ENCODE measurements around the gene PRAC1.

PRAC1 gene

GRCh38 chr17:48753794-48754499 is 31.6 kb upstream of the PRAC1 start:
- Mint-ChIP-seq H3K9me3 (no peaks in the 10 kb centered on the region), H3K4me3 (no peak overlapping the region), H3K4me1 (peaks cover 29% of the 10 kb centered on the region), H3K27me3 (ENCODE audit: low read depth, poor library complexity) (peaks cover 100% of the 10 kb centered on the region), H3K27ac (no peak overlapping the region), H3K36me3 (ENCODE audit: low read depth) (no peaks in the 10 kb centered on the region)
- DNase-seq: no peak
- no peak for TF ChIP-seq CTCF (IDR thresholded peaks at IDR 0.05)

DNA sequence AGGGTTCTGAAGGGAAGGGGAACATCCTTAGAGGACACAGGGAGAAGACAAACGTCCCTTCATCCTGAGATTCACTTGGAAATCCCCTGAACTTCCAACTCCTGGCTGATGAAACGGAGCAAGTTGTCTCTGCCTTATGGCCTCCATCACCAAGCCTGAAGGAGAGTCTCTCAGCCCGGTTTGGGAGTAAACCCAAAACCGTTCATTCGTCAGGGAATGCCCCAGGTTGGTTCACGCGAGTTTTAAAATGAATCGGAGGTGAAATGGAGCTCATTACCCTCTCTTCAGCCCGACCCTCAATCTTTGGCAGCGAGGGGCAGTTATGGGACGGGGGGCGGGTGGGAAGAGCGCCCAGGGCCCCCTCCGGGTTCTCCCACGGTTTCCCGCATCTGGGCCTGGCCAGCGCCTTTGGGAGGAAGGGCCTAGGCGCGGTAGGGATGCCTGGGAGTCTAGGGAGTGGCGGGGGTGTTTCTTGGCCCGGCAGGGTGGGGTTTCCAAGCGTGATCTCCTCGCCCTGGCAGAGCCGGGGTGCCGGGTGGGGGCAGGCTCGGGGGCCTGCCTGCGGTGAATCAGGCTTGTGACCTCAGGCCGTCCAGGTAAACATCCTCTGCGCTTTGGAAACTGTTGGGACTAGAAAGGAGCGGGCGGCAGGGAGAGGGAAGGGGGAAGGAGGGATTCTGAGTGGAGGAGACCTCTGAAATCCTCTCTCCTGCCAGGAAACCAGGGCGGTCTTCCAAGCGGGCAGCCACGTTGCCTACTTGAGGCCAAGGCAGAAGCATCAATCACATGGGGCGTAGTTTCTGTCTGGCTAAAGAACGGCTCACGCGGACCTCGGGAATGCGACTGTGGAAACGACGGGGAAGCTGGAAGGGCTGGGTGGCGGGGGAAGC is 30.3 kb upstream of the PRAC1 start:
- Mint-ChIP-seq H3K4me1 (peaks cover 29% of the 10 kb centered on the region), H3K27me3 (ENCODE audit: low read depth, poor library complexity) (peaks cover 100% of the 10 kb centered on the region), H3K9me3 (no peaks in the 10 kb centered on the region), H3K4me3 (peak overlapping the region; percentile 2), H3K36me3 (ENCODE audit: low read depth) (no peaks in the 10 kb centered on the region), H3K27ac (no peak overlapping the region)
- TF ChIP-seq CTCF (IDR thresholded peaks at IDR 0.05): no peak
- no peak for DNase-seq

GRCh38 chr17:48751733-48752398 is 29.5 kb upstream of the PRAC1 start:
- DNase-seq: no peak
- TF ChIP-seq CTCF (IDR thresholded peaks at IDR 0.05): no peak
- H3K27me3 Mint-ChIP-seq (ENCODE audit: low read depth, poor library complexity): peaks cover 100% of the 10 kb centered on the region
- no peak overlapping the region for H3K27ac Mint-ChIP-seq
- H3K4me1 Mint-ChIP-seq: peaks cover 25% of the 10 kb centered on the region
- no peaks in the 10 kb centered on the region for H3K9me3 Mint-ChIP-seq
- no peak overlapping the region for H3K4me3 Mint-ChIP-seq
- H3K36me3 Mint-ChIP-seq (ENCODE audit: low read depth): no peaks in the 10 kb centered on the region

DNA sequence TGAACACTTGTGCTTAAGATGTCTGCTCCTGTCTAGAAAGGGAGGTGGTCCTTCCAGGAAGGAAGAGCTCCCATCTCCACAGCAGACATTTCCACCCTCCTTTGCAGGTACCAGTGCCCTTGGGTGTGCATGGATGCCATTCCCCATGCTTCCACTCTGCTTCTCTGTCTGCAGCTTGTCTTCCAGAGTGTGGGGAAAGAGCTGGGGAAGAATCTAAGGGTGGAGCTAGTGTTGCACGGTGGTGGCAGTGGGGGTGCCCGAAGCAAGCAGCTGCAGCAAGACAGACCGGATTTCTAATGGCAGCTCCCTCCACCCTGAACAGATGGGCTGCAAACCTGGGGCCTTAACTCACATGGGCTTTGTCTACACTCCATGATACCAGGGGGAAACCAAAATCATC is 28.9 kb upstream of the PRAC1 start:
- H3K4me3 Mint-ChIP-seq: no peak overlapping the region
- no peak for DNase-seq
- H3K4me1 Mint-ChIP-seq: peaks cover 29% of the 10 kb centered on the region
- H3K27ac Mint-ChIP-seq: no peak overlapping the region
- H3K9me3 Mint-ChIP-seq: no peaks in the 10 kb centered on the region
- peaks cover 100% of the 10 kb centered on the region for H3K27me3 Mint-ChIP-seq (ENCODE audit: low read depth, poor library complexity)
- TF ChIP-seq CTCF (IDR thresholded peaks at IDR 0.05): no peak
- H3K36me3 Mint-ChIP-seq (ENCODE audit: low read depth): no peaks in the 10 kb centered on the region

DNA sequence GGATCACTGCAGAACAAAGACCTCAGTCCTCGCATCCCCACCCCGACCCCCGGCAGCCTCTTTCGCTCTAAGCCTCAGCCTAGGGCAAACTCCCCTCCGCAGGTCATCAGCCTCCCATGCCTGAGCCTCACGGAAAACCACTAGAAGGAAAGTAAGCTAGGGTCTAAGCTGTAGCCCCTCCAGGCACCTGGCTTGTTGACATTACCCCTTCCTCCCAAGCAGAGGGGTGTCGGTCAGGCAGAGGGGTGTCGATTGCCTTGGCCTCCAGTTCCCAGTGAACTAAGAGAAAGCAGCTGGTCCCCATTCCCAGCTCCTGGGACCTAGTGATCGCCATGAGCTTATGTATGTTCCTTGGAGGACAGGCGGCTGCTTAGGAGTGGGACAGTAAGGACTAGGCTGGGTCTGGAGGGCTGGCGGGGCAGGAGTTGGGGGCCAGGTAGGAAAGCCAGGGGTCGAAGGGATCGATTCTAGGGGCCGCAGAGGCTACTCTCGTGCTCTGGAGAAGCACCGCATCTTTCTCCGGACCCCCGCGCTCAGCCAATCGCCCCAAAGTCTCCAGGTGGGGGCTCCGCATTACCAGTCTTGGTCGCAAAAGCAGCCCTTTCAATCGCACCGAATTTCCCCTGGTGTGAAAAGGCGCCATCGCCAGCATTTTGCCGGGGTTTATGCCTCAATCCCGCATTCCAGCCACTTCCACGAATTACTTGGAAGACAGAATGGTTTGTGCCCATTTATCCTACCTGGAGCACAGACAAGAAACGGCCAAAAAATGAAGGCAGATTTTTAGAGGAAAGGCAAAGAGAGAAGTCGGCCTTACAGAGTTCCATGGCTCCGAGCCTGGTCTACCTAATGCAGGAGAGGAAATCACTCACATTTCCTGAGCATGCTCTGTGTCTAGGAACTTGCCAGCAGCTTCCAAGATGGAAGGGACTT is 27.6 kb upstream of the PRAC1 start:
- peaks cover 100% of the 10 kb centered on the region for H3K27me3 Mint-ChIP-seq (ENCODE audit: low read depth, poor library complexity)
- H3K36me3 Mint-ChIP-seq (ENCODE audit: low read depth): no peaks in the 10 kb centered on the region
- H3K4me3 Mint-ChIP-seq: no peak overlapping the region
- H3K9me3 Mint-ChIP-seq: no peaks in the 10 kb centered on the region
- no peak overlapping the region for H3K27ac Mint-ChIP-seq
- DNase-seq: no peak
- TF ChIP-seq CTCF (IDR thresholded peaks at IDR 0.05): no peak
- peaks cover 25% of the 10 kb centered on the region for H3K4me1 Mint-ChIP-seq

Data from nephron progenitor cell (in vitro differentiated cells).